K562 (cell line): ENCODE results near the gene ZEB2. TPM values are rescaled to one million over a fixed set of nuclear protein-coding genes. Genes with fewer than 3 reads are reported as not detected.

Experiments used
- ARHGAP35 ChIP-seq: fragments of 450-650 bp; IDR thresholded peaks from 2 replicates; pipeline ENCODE4 v1.6.1; 2018; ENCODE audit not compliant: partially characterized antibody
- ATF3 ChIP-seq, 2 experiments: fragments of 450-650 bp in 1 of 2; sonication (generic) in 1 of 2; formaldehyde crosslinking in 1 of 2; IDR thresholded peaks in 1 of 2; conservative IDR thresholded peaks in 1 of 2; 2 replicates each; pipeline versions ENCODE4 v1.6.1 to v1.8.1; 2016 to 2023; ENCODE audit warnings: mild to moderate bottlenecking in 2 of 2, moderate library complexity in 2 of 2, inconsistent platforms in 1 of 2, missing genetic modification reagents in 1 of 2
- CHAMP1 ChIP-seq: fragments of 450-650 bp; IDR thresholded peaks from 2 replicates; pipeline ENCODE4 v1.6.1; 2016; ENCODE audit warnings: mild to moderate bottlenecking
- CREM ChIP-seq: IDR thresholded peaks from 2 replicates; pipeline ENCODE4 v1.6.1; 2014; ENCODE audit warnings: antibody characterized with exemption, low read depth
- KDM1A ChIP-seq, 2 experiments: fragments of 450-650 bp; IDR thresholded peaks; 2 replicates each; pipeline ENCODE4 v1.6.1; 2016; ENCODE audit warnings: mild to moderate bottlenecking in 2 of 2
- KLF1 ChIP-seq: fragments of 450-650 bp; IDR thresholded peaks from 2 replicates; pipeline ENCODE4 v1.6.1; 2016; ENCODE audit warnings: missing genetic modification characterization, missing compliant biosample characterization
- MCM3 ChIP-seq: fragments of 450-650 bp; IDR thresholded peaks from 2 replicates; pipeline ENCODE4 v1.6.1; 2016
- MTA3 ChIP-seq: fragments of 450-650 bp; formaldehyde crosslinking; IDR thresholded peaks from 2 replicates; pipeline ENCODE4 v1.6.1; 2017; ENCODE audit warnings: mild to moderate bottlenecking, borderline replicate concordance
- NONO ChIP-seq, 2 experiments: fragments of 200-400 bp in 1 of 2; fragments of 450-650 bp in 1 of 2; formaldehyde crosslinking in 1 of 2; IDR thresholded peaks; 2 replicates each; pipeline ENCODE4 v1.6.1; 2017; ENCODE audit warnings: low read depth in 2 of 2, mild to moderate bottlenecking in 2 of 2, moderate library complexity in 2 of 2, low read length in 1 of 2
- RBM15 ChIP-seq: fragments of 200-400 bp; formaldehyde crosslinking; IDR thresholded peaks from 2 replicates; pipeline ENCODE4 v1.6.1; 2018; ENCODE audit warnings: mild to moderate bottlenecking, low read length, moderate library complexity; ENCODE audit not compliant: insufficient read depth
- SMARCC2 ChIP-seq: fragments of 450-650 bp; IDR thresholded peaks from 2 replicates; pipeline ENCODE4 v1.6.1; 2017; ENCODE audit warnings: antibody characterized with exemption, moderate library complexity, mild to moderate bottlenecking, low read depth
- TARDBP ChIP-seq: fragments of 450-650 bp; IDR thresholded peaks from 2 replicates; pipeline ENCODE4 v1.6.1; 2016
- TCF7L2 ChIP-seq: fragments of 150-350 bp; IDR thresholded peaks from 2 replicates; pipeline ENCODE4 v1.6.1; 2016; ENCODE audit warnings: low read depth, mild to moderate bottlenecking, low read length, moderate library complexity
- TEAD1 ChIP-seq, 2 experiments: fragments of 450-650 bp in 1 of 2; sonication (generic) in 1 of 2; formaldehyde crosslinking; IDR thresholded peaks; 2 replicates each; pipeline versions ENCODE4 v1.4.0 to v1.8.0; 2020 to 2022; ENCODE audit warnings: mild to moderate bottlenecking in 2 of 2, missing genetic modification reagents in 1 of 2
- THAP12 ChIP-seq: fragments of 250-450 bp; sonication (Bioruptor Pico); IDR thresholded peaks from 2 replicates; pipeline ENCODE4 v1.9.0; 2021; ENCODE audit warnings: mild to moderate bottlenecking, inconsistent platforms
- THRAP3 ChIP-seq: fragments of 450-650 bp; IDR thresholded peaks from 2 replicates; pipeline ENCODE4 v1.6.1; 2016; ENCODE audit warnings: mild to moderate bottlenecking, inconsistent platforms, borderline replicate concordance
- ZBTB43 ChIP-seq: sonication (generic); formaldehyde crosslinking; IDR thresholded peaks from 2 replicates; pipeline ENCODE4 v1.8.0; 2023; ENCODE audit warnings: mild to moderate bottlenecking, missing genetic modification reagents
- ZKSCAN8 ChIP-seq: fragments of 200-800 bp; sonication (Bioruptor generic); IDR thresholded peaks from 2 replicates; pipeline ENCODE4 v1.6.1; 2016; ENCODE audit warnings: missing genetic modification characterization, missing compliant biosample characterization
- ZNF12 ChIP-seq: sonication (generic); formaldehyde crosslinking; IDR thresholded peaks from 2 replicates; pipeline ENCODE4 v1.4.0; 2020; ENCODE audit warnings: mild to moderate bottlenecking, missing genetic modification reagents
- ZNF184 ChIP-seq: sonication (generic); formaldehyde crosslinking; IDR thresholded peaks from 2 replicates; pipeline ENCODE4 v1.5.0; 2020; ENCODE audit warnings: missing genetic modification reagents
- ZNF24 ChIP-seq: fragments of 450-650 bp; IDR thresholded peaks from 2 replicates; pipeline ENCODE4 v1.6.1; 2016
- ZNF408 ChIP-seq: fragments of 250-450 bp; sonication (Bioruptor Pico); IDR thresholded peaks from 2 replicates; pipeline ENCODE4 v1.4.0; 2020; ENCODE audit warnings: low read depth, mild to moderate bottlenecking, moderate library complexity
- ZNF444 ChIP-seq: fragments of 250-450 bp; sonication (Bioruptor Pico); IDR thresholded peaks from 2 replicates; pipeline ENCODE4 v1.4.0; 2020; ENCODE audit warnings: mild to moderate bottlenecking, moderate library complexity
- ZNF583 ChIP-seq: fragments of 250-450 bp; sonication (Bioruptor Pico); IDR thresholded peaks from 2 replicates; pipeline ENCODE4 v1.4.0; 2020
- ZSCAN29 ChIP-seq: fragments of 450-650 bp; IDR thresholded peaks from 2 replicates; pipeline ENCODE4 v1.6.1; 2017
- polyA plus RNA-seq, 8 experiments: library from polyadenylated mRNA; depleted of rRNA in 4 of 8; stranded (reverse) in 5 of 8; unstranded in 3 of 8; fragments of >200 nt; fragmentation: Nextera tagmentation in 2 of 8; fragmentation: Illumina TruSeq in 1 of 8; extraction: Ambion mirVana in 2 of 8; extraction: Trizol in 1 of 8; gene quantifications; 2 replicates each; pipeline versions ENCODE4 v1.2.1 to v1.2.3, GENCODE V29; 2011 to 2014; ENCODE audit warnings: inconsistent platforms in 1 of 8, missing spikeins in 1 of 8
- total RNA-seq, 7 experiments: library from RNA; depleted of rRNA in 6 of 7; stranded (reverse); fragments of >200 nt in 6 of 7; fragmentation: Illumina TruSeq in 2 of 7; extraction: Trizol in 2 of 7; gene quantifications; 2 replicates each; pipeline versions ENCODE4 v1.2.1 to v1.2.3, GENCODE V29; 2011 to 2021; ENCODE audit warnings: low replicate concordance in 1 of 7

ZEB2 gene
- total and polyA plus RNA-seq, 9 of the 15 experiments (the other 6 are each of a cell fraction or from before 2014, with no cell fraction given), result 15.1 to 113 (median 72.3) TPM

- TF ChIP-seq NONO (IDR thresholded peaks at IDR 0.05; ENCODE audit: low read depth in 2 of 2, low read length in 1 of 2) (no peak), ZNF583 (no peak), KDM1A (IDR thresholded peaks at IDR 0.05) (no peak), ZNF12 (CRISPR knock-in tag) (no peak), MCM3 (no peak), MTA3 (no peak), ZNF184 (CRISPR knock-in tag) (no peak), ZBTB43 (CRISPR knock-in tag) (no peak), TCF7L2 (no peak), THRAP3 (0 out of 2 replicates have a peak, but pooled peaks have one; percentile 26), ZKSCAN8 (no peak), ARHGAP35 (peak; percentile 6), TEAD1 (CRISPR knock-in tag; IDR thresholded peaks at IDR 0.05) (no peak), ZNF24 (no peak), TARDBP (no peak), ZNF408 (CRISPR knock-in tag) (no peak), ATF3 (IDR thresholded peaks at IDR 0.05) (no peak), ATF3 (CRISPR knock-in tag; conservative IDR thresholded peaks at IDR 0.05) (no peak), ZSCAN29 (no peak), RBM15 (no peak), THAP12 (CRISPR knock-in tag) (no peak), SMARCC2 (no peak), CHAMP1 (no peak), CREM (no peak), ZNF444 (CRISPR knock-in tag) (no peak), KLF1 (tag) (no peak)
These were observed 354 bp downstream of the ZEB2 start (continued) for GRCh38 chr2:144519597-144519933.
